Subcutaneous adipose tissue (tissue), 4 donors: ENCODE measurements around the gene ASPN. TPM values are rescaled to one million over a fixed set of nuclear protein-coding genes. Genes with fewer than 3 reads are reported as not detected.

Experiments
- total RNA-seq, 4 donors: library from RNA; depleted of rRNA; stranded (reverse); fragments of >200 nt; gene quantifications; one replicate each; pipeline ENCODE4 v1.1.0, GENCODE V29; 2016
- TF ChIP-seq, protein P1 (sequence below): fragments of 450-650 bp; IDR thresholded peaks from one replicate; pipeline ENCODE4 v1.5.1; 2016; ENCODE audit warnings: low read depth, mild to moderate bottlenecking, control low read depth, antibody characterized with exemption, moderate library complexity

ASPN gene
- total RNA-seq, 4 donors from 2014 or later = 6.6 to 18.4 (median 9.8) TPM

DNA sequence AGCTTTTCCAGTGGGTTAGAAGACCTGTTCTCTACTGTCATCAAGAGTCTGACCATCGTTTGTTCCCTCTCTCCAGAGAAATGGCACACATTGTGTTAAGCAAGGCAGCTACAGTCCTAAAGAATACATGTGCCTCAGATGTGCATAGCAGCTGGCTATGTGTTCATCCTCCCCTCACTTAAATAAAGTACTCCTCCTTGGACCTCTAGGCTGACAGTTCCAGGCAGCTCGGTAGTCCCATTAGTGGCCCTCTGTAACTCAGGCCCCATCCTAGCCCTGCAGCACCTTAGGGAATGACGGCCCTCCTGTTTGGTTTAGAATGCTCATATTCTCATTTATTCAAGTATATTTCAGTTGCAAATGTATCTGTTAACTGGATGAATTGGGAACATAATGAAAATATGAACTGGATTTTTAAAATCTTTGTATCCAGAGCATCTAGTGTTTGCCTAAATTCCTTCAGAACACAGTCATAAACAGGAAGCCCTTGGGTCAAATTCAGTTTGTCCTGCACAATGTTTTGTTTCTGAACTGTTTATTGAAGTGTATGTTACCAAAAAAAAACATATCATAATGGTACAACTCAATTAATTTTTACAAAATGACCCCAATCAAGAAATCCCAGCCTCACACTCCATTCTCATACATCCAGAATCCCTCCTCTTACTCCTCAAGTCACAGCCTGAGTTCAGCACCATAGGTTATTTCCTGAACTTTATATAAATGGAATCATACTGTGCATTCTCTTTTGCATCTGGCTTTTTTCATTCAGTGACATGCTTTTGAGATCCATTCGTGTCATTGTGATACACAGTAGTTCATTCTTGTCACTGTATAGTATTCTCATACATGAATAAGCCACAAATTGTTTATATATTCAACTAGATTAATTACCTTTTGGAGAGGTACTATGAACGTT lies 1.6 kb upstream of the ASPN start:
- TF ChIP-seq, protein P1, sequence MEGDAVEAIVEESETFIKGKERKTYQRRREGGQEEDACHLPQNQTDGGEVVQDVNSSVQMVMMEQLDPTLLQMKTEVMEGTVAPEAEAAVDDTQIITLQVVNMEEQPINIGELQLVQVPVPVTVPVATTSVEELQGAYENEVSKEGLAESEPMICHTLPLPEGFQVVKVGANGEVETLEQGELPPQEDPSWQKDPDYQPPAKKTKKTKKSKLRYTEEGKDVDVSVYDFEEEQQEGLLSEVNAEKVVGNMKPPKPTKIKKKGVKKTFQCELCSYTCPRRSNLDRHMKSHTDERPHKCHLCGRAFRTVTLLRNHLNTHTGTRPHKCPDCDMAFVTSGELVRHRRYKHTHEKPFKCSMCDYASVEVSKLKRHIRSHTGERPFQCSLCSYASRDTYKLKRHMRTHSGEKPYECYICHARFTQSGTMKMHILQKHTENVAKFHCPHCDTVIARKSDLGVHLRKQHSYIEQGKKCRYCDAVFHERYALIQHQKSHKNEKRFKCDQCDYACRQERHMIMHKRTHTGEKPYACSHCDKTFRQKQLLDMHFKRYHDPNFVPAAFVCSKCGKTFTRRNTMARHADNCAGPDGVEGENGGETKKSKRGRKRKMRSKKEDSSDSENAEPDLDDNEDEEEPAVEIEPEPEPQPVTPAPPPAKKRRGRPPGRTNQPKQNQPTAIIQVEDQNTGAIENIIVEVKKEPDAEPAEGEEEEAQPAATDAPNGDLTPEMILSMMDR = no peak

DNA sequence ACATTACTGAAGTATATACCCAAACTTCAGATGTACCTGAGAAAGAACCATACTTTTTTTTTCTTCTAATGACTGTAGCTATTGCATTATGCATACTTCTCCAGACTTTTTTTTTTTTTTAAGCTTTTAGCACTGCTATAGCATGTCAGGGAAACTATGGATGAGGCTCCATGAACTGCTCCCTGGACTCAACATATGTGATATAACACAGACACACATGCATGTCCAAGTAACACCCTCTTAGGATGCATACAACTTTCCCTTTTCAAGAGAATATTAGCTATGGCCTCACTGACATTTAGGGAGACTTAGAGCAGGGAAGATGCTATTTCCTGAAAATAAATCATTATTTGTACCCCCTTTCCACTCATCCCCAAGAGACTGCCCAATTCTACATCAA lies 499 bp upstream of the ASPN start:
- TF ChIP-seq, protein P1 = no peak

DNA sequence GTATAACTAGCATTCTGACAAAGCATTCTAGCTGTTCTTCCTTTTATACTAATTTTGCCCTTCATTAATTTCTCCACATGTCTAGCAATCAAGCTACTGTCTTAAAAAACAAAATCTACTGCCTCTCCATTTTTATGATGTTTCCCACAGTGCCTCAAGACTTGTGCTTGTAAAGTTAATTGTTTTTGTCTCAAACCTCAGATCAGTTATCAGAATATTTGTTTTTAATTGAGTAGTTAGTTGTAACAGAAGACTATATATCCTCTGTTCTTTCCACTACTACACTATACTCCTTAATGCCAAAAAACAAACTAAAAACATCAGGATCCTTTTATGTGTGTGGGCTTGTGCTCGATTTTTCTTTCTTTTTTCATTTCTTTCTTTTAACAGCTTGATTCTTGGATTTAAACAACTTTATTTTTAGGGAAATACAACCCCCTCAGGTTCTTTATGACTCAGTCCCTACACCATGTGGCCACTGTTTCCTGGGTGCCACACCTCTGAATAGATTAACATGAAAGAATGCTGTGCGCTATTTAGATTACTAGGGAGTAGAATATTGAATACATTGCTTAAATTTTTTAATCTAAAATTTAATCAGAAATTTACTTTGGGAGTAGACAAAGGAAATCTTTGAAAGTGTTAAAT lies 1.2 kb downstream of the ASPN start:
- TF ChIP-seq, protein P1 = no peak

DNA sequence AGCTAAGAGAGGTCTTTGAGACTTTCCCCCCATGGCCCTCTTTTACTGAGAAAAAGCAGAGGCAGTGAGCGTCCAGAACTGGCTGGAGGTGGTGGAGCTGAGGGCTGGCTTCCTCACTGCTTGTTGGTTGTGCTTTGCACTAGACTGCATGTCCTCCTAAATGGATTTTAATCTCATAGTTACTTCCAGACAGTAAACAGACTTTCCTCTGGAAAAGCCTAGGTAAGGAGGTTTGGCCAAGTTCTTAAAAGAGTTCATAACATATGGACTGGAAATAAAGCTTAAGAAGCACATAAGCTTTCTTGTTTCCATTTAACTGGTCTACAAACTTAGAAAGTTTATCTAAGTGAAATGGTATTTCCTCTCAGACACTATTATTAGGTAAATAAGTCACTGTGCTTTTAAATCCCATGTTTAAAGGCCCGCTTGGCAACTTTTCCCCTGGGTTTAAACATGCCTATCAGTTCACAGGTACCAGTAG lies 2.0 kb downstream of the ASPN start:
- TF ChIP-seq, protein P1 = no peak

DNA sequence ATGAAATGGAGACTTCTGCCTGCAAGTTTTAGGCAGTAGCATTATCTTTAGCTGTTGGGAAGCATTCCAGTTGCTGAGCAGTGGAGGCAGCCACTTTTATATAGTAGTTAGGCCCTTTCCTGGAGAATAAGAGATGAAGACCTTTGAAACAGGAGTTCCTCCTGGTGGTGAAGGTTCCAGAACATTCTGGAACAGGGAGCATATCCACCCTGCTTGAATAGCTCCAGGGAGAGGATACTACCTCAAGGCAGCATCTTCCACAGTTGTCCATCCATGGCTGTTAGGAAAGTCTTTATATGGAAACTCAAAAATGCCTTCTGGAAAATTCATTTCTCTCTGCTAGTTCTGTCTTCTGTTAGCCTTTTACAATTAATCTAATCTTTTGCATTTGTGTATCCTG lies 3.0 kb downstream of the ASPN start:
- TF ChIP-seq, protein P1 = no peak

DNA sequence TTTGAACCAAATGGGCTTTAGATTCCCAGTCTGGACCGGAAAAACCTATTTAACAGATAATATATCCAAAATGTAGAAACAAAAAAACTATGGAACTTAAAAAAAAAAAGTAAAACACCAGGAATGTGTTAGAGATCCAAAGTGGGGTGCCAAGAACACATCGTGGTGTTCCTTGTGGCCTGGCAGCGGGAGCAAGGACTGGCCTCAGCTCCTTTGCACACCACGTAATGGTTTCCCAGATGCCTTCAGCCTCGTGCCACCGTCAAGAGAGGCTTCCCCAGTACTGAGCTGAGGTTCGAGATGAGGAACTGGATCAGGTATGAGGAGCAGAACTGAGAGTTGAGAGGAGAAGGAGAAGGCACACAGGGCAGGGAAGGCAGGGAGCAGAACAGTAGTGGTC lies 3.5 kb downstream of the ASPN start:
- TF ChIP-seq, protein P1 = no peak

DNA sequence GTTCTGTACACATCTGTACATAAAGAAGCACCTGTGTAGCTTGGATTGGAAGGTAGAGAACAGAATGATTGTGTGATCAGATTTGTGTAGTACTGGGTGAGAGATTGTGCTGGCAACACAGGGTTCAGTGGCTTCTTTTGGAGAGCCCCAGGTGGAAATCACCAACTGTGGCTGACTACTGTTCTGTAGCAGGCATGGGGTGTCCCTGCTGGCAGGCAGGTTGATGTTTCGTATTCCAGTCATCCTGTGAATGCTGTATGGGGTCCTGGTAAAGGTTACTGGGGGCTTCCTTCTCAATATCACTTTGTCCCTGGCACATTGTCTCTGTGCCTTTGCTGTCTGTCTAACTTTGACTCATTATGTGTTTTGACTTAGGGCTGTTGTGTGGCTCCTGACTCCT lies 5.3 kb downstream of the ASPN start:
- TF ChIP-seq, protein P1 = no peak
